ENCODE results near the gene PPP2R2D. TPM values are rescaled to one million over a fixed set of nuclear protein-coding genes. Genes with fewer than 3 reads are reported as not detected.
A peak's percentile ranks its signal among the peaks of the same experiment; 100 is the strongest.

PPP2R2D gene
- total RNA-seq, 1 experiment from 2014 or later, result 33.2 TPM

DNA sequence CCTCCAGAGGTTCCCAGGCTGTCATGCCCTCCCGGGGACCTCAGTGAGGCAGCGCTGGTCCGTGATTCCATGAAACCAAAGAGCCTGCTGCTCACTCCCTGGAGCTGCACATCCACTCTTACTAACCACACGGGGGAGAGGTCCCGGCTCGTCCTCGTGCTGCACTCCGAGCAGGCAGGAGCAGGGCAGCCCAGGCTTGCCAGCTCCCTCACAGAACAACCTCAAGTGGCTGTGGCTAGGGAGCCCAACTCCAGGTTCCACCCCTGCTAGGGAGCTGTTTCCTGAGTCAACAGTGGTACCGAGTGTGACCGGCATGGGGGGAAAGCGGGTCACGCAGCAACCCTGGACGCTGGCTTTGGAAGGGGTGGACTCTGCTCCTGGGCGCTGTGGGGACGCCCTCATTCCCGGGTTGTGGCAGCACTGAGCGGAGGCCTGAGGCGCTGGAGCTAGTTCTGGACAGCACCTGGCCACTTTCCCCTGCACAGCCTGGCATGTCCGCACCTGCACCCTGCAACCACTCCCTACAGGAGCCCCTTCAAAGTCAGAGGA is 27.9 kb upstream of the PPP2R2D start:
- CTCF ChIA-PET, result interaction anchor here (1.0 to 1.5 kb wide), 4 partner anchors 9 to 419 kb away, joined by 3 to 4 read pairs (median 4); no protein-coding TSS in a partner anchor
- Mint-ChIP-seq H3K27me3 (ENCODE audit: low read depth) (no peaks in the 10 kb centered on the region), H3K27ac (no peak overlapping the region), H3K4me1 (peaks cover 8% of the 10 kb centered on the region), H3K4me3 (no peak overlapping the region), H3K36me3 (peaks cover 4% of the 10 kb centered on the region), H3K9me3 (peaks cover 11% of the 10 kb centered on the region)
- no peak for TF ChIP-seq ETV6 (CRISPR knock-in tag; IDR thresholded peaks at IDR 0.05)
- TF ChIP-seq, protein P1, sequence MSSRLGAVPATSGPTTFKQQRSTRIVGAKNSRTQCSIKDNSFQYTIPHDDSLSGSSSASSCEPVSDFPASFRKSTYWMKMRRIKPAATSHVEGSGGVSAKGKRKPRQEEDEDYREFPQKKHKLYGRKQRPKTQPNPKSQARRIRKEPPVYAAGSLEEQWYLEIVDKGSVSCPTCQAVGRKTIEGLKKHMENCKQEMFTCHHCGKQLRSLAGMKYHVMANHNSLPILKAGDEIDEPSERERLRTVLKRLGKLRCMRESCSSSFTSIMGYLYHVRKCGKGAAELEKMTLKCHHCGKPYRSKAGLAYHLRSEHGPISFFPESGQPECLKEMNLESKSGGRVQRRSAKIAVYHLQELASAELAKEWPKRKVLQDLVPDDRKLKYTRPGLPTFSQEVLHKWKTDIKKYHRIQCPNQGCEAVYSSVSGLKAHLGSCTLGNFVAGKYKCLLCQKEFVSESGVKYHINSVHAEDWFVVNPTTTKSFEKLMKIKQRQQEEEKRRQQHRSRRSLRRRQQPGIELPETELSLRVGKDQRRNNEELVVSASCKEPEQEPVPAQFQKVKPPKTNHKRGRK (CRISPR knock-in tag; IDR thresholded peaks at IDR 0.05; ENCODE audit: borderline replicate concordance), result no peak
- TF ChIP-seq JAZF1 (CRISPR knock-in tag; IDR thresholded peaks at IDR 0.05), result no peak
- no peak for TF ChIP-seq MYBL2 (CRISPR knock-in tag; IDR thresholded peaks at IDR 0.05)
- TF ChIP-seq TEAD1 (CRISPR knock-in tag; IDR thresholded peaks at IDR 0.05), result no peak
- TF ChIP-seq, protein P2, sequence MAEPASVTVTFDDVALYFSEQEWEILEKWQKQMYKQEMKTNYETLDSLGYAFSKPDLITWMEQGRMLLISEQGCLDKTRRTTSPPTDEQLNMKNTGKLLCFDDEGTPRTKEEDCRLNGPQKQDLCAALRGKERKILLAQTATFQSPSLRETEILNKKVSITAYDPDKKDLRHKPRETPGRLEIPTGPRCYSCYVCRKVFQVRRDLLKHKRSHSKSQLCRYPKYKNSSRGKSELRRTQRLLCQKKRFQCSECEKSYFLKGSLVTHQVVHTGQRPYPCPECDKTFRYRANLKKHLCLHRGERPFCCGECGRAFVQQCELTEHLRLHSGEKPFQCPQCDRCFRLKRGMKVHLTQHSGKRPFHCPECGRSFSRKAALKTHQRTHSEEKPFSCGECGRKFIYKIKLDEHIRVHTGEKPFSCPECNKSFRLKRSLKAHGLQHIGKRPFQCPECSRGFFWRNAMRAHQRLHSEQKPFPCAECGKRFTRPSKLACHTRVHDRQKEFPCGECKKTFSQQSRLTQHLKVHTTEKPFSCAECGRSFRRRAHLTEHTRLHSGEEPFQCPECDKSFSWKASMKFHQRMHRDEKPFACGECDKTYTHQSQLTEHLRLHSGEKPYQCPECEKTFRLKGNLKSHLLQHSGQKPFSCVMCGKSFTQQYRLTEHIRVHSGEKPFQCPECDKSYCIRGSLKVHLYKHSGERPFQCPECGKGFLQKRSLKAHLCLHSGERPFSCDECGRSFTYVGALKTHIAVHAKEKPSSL (CRISPR knock-in tag; conservative IDR thresholded peaks at IDR 0.05), result no peak
- TF ChIP-seq SP1 (CRISPR knock-in tag; conservative IDR thresholded peaks at IDR 0.05), result no peak
- no peak for TF ChIP-seq ZNF317 (CRISPR knock-in tag; IDR thresholded peaks at IDR 0.05; ENCODE audit: borderline replicate concordance, low read depth)
- TF ChIP-seq NR3C1 (CRISPR knock-in tag; conservative IDR thresholded peaks at IDR 0.05; ENCODE audit: low read depth), result no peak
- no peak for TF ChIP-seq USF2 (CRISPR knock-in tag; IDR thresholded peaks at IDR 0.05)
- no peak for TF ChIP-seq FOXJ3 (CRISPR knock-in tag; IDR thresholded peaks at IDR 0.05; ENCODE audit: borderline replicate concordance)
- TF ChIP-seq ZBTB21 (CRISPR knock-in tag; IDR thresholded peaks at IDR 0.05; ENCODE audit: borderline replicate concordance), result no peak
- TF ChIP-seq, protein P3, sequence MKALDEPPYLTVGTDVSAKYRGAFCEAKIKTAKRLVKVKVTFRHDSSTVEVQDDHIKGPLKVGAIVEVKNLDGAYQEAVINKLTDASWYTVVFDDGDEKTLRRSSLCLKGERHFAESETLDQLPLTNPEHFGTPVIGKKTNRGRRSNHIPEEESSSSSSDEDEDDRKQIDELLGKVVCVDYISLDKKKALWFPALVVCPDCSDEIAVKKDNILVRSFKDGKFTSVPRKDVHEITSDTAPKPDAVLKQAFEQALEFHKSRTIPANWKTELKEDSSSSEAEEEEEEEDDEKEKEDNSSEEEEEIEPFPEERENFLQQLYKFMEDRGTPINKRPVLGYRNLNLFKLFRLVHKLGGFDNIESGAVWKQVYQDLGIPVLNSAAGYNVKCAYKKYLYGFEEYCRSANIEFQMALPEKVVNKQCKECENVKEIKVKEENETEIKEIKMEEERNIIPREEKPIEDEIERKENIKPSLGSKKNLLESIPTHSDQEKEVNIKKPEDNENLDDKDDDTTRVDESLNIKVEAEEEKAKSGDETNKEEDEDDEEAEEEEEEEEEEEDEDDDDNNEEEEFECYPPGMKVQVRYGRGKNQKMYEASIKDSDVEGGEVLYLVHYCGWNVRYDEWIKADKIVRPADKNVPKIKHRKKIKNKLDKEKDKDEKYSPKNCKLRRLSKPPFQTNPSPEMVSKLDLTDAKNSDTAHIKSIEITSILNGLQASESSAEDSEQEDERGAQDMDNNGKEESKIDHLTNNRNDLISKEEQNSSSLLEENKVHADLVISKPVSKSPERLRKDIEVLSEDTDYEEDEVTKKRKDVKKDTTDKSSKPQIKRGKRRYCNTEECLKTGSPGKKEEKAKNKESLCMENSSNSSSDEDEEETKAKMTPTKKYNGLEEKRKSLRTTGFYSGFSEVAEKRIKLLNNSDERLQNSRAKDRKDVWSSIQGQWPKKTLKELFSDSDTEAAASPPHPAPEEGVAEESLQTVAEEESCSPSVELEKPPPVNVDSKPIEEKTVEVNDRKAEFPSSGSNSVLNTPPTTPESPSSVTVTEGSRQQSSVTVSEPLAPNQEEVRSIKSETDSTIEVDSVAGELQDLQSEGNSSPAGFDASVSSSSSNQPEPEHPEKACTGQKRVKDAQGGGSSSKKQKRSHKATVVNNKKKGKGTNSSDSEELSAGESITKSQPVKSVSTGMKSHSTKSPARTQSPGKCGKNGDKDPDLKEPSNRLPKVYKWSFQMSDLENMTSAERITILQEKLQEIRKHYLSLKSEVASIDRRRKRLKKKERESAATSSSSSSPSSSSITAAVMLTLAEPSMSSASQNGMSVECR (CRISPR knock-in tag; IDR thresholded peaks at IDR 0.05; ENCODE audit: borderline replicate concordance), result no peak
- no peak for DNase-seq (ENCODE audit: low spot score)
- ATAC-seq, result peak; percentile 19
- POLR2A ChIA-PET, result no interaction called here

DNA sequence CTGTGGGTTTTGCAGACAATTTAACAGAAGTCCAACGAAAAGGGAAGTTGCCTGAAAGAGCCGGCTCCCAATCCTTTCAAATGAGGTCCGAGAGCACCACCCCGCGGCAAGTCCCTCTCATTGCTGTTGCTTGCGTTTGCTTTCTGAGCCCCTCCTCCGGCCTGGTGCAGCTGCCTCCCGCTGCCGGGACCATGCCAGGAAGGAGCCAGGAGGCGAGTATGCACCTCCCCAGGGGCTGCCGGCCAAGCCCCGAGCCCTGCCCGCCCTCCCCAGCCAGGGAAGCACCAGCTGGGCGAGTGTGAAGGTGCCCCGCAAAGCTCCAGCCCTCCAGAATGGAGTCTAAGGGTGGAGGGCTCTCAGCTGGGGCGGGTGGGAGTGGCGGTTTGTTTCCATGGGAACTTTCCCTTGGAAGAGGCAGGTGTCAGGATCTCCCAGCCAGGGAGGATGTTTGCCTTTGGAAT is 25.8 kb upstream of the PPP2R2D start:
- DNase-seq (ENCODE audit: low spot score) (peak; percentile 91), ATAC-seq (peak; percentile 87)
- peaks cover 18% of the 10 kb centered on the region for H3K9me3 Mint-ChIP-seq
- CTCF ChIA-PET, result interaction anchor here (0.6 to 2.0 kb wide), 17 partner anchors 11 to 1695 kb away, joined by 3 to 13 read pairs (median 4); no protein-coding TSS in a partner anchor
- POLR2A ChIA-PET, result no interaction called here
- H3K27me3 Mint-ChIP-seq (ENCODE audit: low read depth), result peaks cover 2% of the 10 kb centered on the region; the same call in 1 of the 2 replicates
- H3K36me3 Mint-ChIP-seq, result no peaks in the 10 kb centered on the region
- H3K4me1 Mint-ChIP-seq, result peaks cover 8% of the 10 kb centered on the region
- H3K4me3 Mint-ChIP-seq, result peak overlapping the region; percentile 39
- TF ChIP-seq, protein P4, sequence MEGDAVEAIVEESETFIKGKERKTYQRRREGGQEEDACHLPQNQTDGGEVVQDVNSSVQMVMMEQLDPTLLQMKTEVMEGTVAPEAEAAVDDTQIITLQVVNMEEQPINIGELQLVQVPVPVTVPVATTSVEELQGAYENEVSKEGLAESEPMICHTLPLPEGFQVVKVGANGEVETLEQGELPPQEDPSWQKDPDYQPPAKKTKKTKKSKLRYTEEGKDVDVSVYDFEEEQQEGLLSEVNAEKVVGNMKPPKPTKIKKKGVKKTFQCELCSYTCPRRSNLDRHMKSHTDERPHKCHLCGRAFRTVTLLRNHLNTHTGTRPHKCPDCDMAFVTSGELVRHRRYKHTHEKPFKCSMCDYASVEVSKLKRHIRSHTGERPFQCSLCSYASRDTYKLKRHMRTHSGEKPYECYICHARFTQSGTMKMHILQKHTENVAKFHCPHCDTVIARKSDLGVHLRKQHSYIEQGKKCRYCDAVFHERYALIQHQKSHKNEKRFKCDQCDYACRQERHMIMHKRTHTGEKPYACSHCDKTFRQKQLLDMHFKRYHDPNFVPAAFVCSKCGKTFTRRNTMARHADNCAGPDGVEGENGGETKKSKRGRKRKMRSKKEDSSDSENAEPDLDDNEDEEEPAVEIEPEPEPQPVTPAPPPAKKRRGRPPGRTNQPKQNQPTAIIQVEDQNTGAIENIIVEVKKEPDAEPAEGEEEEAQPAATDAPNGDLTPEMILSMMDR (IDR thresholded peaks at IDR 0.05), result peak; percentile 73
- TF ChIP-seq IRF2 (CRISPR knock-in tag; IDR thresholded peaks at IDR 0.05; ENCODE audit: borderline replicate concordance, low read depth), result no peak
- 0 out of 2 replicates have a peak, but pooled peaks have one; percentile 26 for TF ChIP-seq SP1 (CRISPR knock-in tag; conservative IDR thresholded peaks at IDR 0.05)
- no peak overlapping the region for H3K27ac Mint-ChIP-seq

Data from WTC11 (cell line).